ENCODE measurements around the gene LRSAM1. TPM values are rescaled to one million over a fixed set of nuclear protein-coding genes. Genes with fewer than 3 reads are reported as not detected.

LRSAM1 gene
- total RNA-seq, 1 experiment from 2014 or later: 7.1 TPM

- no peak for DNase-seq (ENCODE audit: low read depth)
Measured at GRCh38 chr9:127426756-127427155, 24.6 kb upstream of the LRSAM1 start.

GRCh38 chr9:127428348-127428747 lies 23.0 kb upstream of the LRSAM1 start:
- no peak for DNase-seq (ENCODE audit: low read depth)

DNA sequence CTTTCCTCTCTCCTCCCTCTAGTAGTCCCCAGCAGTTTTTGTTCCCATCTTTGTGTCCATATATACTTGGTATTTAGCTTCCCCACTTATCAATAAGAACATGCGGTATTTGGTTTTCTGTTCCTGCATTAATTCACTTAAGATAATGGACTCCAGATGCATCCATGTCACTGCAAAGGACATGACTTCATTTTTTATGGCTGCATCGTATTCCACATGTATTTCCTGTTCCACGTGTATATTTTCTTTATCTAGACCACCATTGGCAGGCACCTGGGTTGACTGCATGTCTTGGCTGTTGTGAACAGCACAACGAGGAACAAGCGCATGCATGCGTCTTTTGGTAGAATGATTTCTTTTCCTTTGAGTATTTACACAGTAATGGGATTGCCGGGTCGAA lies 20.9 kb upstream of the LRSAM1 start:
- no peak for DNase-seq (ENCODE audit: low read depth)

DNA sequence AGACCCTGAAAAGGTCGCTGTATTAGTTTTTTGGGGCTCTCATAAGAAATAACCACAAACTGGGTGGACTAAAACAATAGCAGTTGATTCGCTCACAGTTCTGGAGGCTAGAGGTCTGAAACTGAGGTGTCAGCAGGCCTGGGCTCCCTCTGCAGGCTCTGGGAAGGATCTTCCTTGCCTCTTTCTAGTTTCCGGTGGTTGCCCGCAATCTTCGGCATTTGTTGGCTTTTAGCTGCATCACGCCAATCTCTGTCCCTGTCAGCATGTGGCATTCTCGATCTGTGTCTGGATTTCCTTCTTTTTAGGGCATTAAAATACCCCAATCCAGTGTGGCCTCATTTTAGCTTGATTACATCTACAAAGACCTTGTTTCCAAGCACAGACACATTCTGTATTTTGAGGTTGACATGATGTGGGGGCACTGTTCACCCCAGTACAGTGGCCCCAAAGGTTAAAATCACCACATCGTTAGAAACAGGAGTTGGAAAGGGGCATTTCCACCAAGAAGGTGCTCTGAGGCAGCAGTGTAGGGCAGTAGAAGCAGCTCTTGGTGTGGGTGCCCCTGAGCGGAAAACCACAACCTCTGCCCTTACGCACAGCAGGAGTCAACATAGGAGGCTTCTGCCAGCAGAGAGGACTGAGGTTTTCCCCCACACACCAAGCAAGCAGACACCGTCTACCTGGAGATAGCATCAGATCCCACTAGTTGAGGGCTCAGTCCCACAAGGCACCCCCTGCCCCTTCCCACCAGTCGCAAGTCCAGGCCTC lies 13.6 kb upstream of the LRSAM1 start:
- no peak for DNase-seq (ENCODE audit: low read depth)

GRCh38 chr9:127438394-127438793 lies 12.9 kb upstream of the LRSAM1 start:
- no peak for DNase-seq (ENCODE audit: low read depth)

DNA sequence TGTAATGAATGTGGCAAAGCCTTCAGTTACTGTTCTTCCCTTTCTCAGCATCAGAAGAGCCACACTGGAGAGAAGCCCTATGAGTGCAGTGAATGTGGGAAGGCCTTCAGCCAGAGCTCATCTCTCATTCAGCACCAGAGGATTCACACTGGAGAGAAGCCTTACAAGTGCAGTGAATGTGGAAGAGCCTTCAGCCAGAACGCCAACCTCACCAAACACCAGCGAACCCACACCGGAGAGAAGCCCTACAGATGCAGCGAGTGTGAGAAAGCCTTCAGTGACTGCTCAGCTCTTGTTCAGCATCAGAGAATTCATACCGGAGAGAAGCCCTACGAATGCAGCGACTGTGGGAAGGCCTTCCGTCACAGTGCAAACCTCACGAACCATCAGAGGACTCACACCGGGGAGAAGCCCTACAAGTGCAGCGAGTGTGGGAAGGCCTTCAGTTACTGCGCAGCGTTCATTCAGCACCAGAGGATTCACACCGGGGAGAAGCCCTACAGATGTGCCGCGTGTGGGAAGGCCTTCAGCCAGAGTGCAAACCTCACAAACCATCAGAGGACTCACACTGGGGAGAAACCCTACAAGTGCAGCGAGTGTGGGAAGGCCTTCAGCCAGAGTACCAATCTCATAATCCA lies 6.9 kb upstream of the LRSAM1 start:
- DNase-seq (ENCODE audit: low read depth): no peak

- DNase-seq (ENCODE audit: low read depth): peak; percentile 33
Measured at GRCh38 chr9:127444921-127445850, 6.1 kb upstream of the LRSAM1 start.

DNA sequence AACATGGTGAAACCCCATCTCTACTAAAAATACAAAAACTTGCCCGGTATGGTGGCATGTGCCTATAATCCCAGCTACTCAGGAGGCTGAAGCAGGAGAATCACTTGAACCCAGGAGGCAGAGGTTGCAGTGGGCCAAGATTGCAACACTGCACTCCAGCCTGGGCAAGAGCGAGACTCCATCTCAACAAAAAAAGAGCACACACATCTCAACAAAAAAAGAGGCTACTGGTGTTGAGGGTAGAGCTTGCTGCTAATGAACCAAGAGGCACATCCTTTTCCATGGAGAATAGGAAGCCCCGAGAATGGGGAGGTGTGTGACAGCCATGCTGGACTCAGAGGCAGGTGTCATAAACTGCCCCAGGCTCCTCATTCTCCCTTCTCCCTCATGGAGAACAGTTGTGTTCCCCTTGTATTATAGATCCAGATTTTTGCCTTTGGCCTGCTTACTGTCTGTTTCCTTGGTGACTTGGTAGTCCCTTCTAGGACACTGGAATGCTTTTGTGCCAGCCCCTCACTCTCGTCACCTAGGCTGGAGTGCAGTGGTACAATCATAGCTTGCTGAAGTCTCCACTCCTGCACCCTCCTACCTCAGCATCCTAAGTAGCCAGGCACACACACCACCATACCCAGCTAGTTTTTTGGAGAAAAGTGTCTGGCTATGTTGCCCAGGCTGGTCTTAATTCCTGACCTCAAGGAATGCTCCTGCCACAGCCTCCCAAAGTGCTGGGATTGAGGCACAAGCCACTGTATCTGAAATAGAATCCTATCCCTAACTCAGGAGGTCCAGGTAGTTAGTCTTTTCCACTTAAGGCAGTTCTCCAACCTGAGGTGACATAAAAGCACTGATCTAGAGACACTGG lies 5.2 kb upstream of the LRSAM1 start:
- no peak for DNase-seq (ENCODE audit: low read depth)

DNA sequence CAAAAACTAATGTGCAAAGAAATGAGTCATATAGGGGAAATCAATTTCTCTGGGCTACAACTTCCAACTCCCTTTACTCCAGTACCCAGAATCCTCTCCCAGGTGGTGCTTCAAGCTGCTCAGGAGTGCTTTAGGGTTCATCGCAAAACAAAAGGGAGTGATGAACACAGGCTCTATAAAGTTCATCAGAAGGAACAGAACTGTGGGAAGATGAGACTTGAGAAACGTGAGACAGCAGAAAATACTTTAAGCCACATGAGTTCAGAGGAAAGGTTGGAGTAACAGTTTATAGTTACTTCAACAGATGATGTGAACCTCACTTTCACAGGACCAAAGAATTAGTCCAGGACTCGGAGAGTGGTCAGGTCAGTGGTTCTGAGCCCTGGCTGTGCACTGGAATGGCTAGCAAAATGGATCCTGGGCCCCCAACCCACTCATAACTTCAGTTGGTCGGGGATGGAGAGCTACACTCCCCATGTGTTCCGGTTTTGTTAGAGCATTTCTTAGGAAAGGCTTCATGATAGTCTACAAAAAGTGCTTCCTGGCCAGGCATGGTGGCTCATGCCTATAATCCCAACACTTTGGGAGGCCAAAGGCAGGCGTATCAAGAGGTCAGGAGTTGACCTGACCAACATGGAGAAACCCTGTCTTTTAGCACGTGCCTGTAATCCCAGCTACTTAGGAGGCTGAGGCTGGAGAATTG lies 4.4 kb upstream of the LRSAM1 start:
- DNase-seq (ENCODE audit: low read depth): no peak

GRCh38 chr9:127447416-127448111 lies 3.7 kb upstream of the LRSAM1 start:
- no peak for DNase-seq (ENCODE audit: low read depth)

DNA sequence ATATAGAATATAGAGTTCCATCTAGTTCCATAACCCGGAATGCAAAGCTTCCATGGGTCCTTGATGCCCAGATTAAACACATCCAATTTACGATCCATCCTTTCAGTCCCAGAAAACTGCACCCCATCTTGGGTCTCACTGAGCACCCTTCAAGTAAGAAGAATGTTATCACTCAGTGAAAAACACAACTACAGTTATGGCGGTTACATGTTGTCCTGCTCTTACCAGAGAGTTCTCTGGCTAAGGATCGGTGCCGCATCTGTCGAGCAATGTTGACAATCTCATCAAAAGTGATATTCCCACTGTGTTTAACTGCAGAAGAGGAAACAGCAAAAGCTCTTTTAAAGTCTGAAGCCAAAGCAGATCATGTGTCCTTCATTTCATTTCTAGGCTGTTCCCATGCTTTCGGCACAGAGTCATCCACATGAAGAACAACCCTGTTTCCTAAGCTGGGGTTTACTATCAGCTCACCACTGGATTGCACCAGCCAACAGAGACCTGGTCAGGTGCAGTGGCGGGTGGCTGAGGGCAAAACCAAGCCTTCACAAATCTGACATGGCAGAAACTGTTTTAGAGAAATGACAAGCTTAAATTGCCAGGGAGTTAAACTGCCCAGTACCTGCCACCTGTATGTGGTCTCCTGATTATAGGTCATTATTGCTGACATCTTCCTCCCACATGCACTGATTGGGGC lies 3.1 kb upstream of the LRSAM1 start:
- no peak for DNase-seq (ENCODE audit: low read depth)

DNA sequence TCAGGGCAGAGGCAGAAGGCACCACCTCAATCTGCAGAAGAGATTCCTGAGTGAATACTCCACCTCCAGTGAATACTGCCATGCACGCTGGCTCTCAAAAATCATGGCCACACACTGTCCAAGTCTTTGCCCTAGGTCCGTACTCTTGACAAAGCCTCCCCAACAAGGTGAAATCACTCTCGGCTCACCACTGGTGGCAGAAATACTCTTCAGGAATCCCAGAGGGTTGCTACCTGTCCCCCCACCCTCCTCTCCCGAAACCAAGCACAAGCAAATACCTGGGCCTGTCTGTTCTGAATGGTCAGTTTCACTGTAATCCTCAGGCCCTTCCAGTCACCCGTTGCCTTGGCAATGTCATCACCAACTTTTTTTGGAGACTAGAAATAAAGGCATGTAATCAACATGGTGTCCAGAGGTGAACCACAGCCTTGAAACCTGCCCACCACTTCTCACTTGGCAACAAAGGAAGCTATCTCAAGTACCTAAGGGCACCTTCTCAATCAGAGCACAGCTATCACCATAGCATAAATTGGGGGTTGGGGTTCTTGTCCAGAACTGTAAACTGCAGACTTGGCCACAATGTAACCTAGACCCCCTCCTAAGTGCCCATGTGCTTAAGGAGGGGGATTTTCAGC lies 1.9 kb upstream of the LRSAM1 start:
- no peak for DNase-seq (ENCODE audit: low read depth)

- peak; percentile 36 for DNase-seq (ENCODE audit: low read depth)
Measured at GRCh38 chr9:127450243-127450760, 1.0 kb upstream of the LRSAM1 start.

DNA sequence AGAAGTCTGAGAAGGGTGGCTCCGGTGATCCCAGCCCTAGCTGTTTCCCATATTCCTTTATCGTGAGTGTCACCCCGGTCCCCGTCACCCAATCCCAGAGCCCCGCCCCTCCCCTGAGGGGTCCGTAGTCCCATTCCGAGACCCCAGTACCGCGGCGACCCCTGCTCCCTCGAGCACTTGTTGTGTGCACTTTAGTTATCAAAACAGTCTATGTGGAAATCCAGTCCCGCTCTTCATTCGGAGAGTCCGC lies 223 bp downstream of the LRSAM1 start:
- no peak for DNase-seq (ENCODE audit: low read depth)

GRCh38 chr9:127451858-127452656 lies 747 bp downstream of the LRSAM1 start:
- peak; percentile 54 for DNase-seq (ENCODE audit: low read depth)

DNA sequence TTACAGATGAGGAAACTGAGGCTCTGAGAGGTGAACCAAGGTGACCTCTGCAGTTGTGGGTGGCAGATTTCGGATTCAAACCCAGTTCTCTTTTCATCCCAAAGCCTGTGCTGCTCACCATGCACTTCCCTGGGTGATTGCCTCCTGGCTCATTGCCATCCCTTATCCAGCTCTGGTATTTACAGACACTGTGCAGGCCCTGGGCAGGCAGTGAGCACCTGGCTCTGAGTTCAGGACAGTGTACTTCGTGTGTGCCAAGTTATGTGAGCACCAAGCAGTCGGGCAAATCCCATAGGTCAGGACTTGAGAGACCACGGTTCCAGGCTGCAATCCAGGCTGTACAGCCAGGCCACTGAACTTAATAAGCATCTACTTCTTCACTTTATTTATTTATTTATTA lies 1.4 kb downstream of the LRSAM1 start:
- DNase-seq (ENCODE audit: low read depth): peak; percentile 32

GRCh38 chr9:127455324-127455992 lies 4.1 kb downstream of the LRSAM1 start:
- DNase-seq (ENCODE audit: low read depth): no peak
